Psoas muscle (tissue), 8 donors: ENCODE results near the gene TEX2. TPM values are rescaled to one million over a fixed set of nuclear protein-coding genes. Genes with fewer than 3 reads are reported as not detected.
A peak's percentile ranks its signal among the peaks of the same experiment; 100 is the strongest.

Source experiments
- ATAC-seq, 4 donors: fragments of 200-7000 bp; cut with Tn5 transposase; one replicate each; pipeline ENCODE4 v1.9.1; 2020; ENCODE audit warnings: moderate library complexity in 3 of 4, mild to moderate bottlenecking in 2 of 4
- DNase-seq, 2 donors: peaks; one replicate each; pipeline ENCODE4 v3.0.0-alpha.2; 2020
- H3K27ac ChIP-seq: fragments of 200-600 bp; one replicate; pipeline ENCODE4 v1.8.0; 2022
- H3K27me3 ChIP-seq, 3 donors: fragments of 200-600 bp in 1 of 3; one replicate each; pipeline versions ENCODE4 v1.6.1 to v1.8.0; 2013 to 2022; ENCODE audit warnings: low read length in 2 of 3, mild to moderate bottlenecking in 2 of 3, moderate library complexity in 1 of 3; ENCODE audit not compliant: insufficient read depth in 3 of 3
- H3K36me3 ChIP-seq, 2 donors: fragments of 200-600 bp in 1 of 2; one replicate each; pipeline versions ENCODE4 v1.6.1 to v1.8.0; 2013 to 2022; ENCODE audit warnings: low read depth in 1 of 2, mild to moderate bottlenecking in 1 of 2, moderate library complexity in 1 of 2; ENCODE audit not compliant: insufficient read depth in 1 of 2
- H3K4me1 ChIP-seq: fragments of 200-600 bp; one replicate; pipeline ENCODE4 v1.8.0; 2022
- H3K4me3 ChIP-seq: fragments of 200-600 bp; one replicate; pipeline ENCODE4 v1.8.0; 2022; ENCODE audit warnings: mild to moderate bottlenecking
- H3K9me3 ChIP-seq: fragments of 200-600 bp; one replicate; pipeline ENCODE4 v1.8.0; 2022
- WGBS, 3 donors: extraction: QIAGEN DNeasy Blood & Tissue Kit; methylation state at CpG; one replicate each; pipeline versions ENCODE4 v1.1.6 to v1.1.7; 2013; 5-methylcytosine and 5-hydroxymethylcytosine counted together
- intact Hi-C, 2 donors: fragments of 100-400 bp; cut with DNase I; formaldehyde crosslinking; loops; one replicate each; pipeline versions ENCODE4 v1.11.0 to v1.14.2; 2022
- polyA plus RNA-seq, 3 donors: library from polyadenylated mRNA; stranded (reverse); fragments of 200-250 nt; gene quantifications; one replicate each; pipeline ENCODE4 v1.2.3, GENCODE V29; 2013
- total RNA-seq, 4 donors: library from RNA; stranded (reverse); fragmentation: NEBNext Ultra II Directional in 2 of 4; extraction: Animal tissue kit (Norgen Biotek cat#: 25700) in 2 of 4; gene quantifications; one replicate each; pipeline versions ENCODE4 v1.2.1 to v1.2.4, GENCODE V29; 2021 to 2023
- TF ChIP-seq, protein P1 (sequence below): fragments of 200-600 bp; IDR thresholded peaks from one replicate; pipeline ENCODE4 v1.8.0; 2022; ENCODE audit warnings: antibody characterized with exemption
- donor health status: healthy with polysubstance abuse.
- donor health status: DM: no; HTN: no; CAD: no; lungs with moderate emphysema.
- donor health status: Bipolar disorder and iron deficiency.
- donor health status: healthy.
- donor health status: DM: yes; HTN: yes; CAD: no.
- donor health status: DM: no; HTN: no; CAD: no.
- donor health status: DM: no; HTN: no; CAD: no.
- donor health status: DM: yes; HTN: yes; CAD: no.

Gene TEX2
- total and polyA plus RNA-seq, 7 donors: 29.4 to 72.7 (median 52.8) TPM

DNA sequence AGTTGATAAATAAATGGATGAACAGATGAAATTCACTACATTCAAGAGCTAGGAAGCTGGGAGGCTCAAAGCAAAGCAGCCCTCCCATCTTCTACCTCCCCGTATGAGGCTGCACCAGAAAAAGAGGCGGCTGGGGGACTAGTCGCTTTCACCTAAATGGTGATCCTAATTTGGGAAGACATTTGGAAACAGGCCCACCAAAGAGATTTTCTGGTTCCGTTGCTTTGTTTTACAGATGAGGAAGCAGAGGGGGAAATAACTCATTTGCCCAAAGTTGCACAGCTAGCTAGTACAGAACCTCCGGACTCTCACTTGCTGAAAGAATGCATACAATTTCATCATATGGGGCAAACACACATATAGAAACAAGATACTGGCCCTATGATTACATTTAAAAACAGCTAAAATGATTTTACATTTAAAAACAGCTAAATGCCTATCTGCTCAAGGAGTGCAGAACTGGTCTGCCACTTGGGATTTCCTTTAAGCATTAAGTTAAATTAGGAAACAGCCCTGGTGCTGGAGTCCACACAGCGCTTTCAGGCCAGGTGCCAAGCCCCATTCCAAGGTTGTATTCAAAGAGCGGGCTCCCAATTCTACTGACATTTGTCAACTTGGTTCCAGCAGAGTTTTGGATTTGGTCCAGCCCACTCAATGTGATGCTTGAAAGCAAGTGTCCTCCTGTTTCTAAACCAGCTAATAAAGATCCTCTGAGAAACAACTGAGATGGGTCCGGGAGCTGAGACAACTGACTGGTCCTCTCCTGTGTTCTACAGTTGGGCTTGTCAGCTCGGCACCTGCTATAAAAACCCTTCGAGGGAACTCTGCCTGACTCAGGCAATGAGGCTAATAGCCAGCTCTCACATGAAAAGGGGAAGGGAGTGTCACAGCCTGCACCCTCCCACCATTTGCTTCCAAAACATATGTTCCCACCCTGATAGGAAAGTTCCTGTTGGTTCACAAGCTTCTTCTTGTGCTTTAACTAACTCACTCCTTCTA, 144.8 kb downstream of the TEX2 start:
- WGBS, 3 donors: 28 to 36% (median 31%) methylated on average over 10 of the region's 10 CpGs
- H3K4me1 ChIP-seq: peaks cover 23% of the 10 kb centered on the region
- DNase-seq (peak; percentile 23 to 59), ATAC-seq (peak; percentile 40 to 78 (median 72))
- no peaks in the 10 kb centered on the region for H3K36me3 ChIP-seq
- TF ChIP-seq, protein P1, sequence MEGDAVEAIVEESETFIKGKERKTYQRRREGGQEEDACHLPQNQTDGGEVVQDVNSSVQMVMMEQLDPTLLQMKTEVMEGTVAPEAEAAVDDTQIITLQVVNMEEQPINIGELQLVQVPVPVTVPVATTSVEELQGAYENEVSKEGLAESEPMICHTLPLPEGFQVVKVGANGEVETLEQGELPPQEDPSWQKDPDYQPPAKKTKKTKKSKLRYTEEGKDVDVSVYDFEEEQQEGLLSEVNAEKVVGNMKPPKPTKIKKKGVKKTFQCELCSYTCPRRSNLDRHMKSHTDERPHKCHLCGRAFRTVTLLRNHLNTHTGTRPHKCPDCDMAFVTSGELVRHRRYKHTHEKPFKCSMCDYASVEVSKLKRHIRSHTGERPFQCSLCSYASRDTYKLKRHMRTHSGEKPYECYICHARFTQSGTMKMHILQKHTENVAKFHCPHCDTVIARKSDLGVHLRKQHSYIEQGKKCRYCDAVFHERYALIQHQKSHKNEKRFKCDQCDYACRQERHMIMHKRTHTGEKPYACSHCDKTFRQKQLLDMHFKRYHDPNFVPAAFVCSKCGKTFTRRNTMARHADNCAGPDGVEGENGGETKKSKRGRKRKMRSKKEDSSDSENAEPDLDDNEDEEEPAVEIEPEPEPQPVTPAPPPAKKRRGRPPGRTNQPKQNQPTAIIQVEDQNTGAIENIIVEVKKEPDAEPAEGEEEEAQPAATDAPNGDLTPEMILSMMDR: no peak
- intact Hi-C loops: no loop called here
- H3K9me3 ChIP-seq: no peaks in the 10 kb centered on the region
- H3K27me3 ChIP-seq: no peaks in the 10 kb centered on the region
- H3K27ac ChIP-seq: peak overlapping the region; percentile 47
- no peak overlapping the region for H3K4me3 ChIP-seq

DNA sequence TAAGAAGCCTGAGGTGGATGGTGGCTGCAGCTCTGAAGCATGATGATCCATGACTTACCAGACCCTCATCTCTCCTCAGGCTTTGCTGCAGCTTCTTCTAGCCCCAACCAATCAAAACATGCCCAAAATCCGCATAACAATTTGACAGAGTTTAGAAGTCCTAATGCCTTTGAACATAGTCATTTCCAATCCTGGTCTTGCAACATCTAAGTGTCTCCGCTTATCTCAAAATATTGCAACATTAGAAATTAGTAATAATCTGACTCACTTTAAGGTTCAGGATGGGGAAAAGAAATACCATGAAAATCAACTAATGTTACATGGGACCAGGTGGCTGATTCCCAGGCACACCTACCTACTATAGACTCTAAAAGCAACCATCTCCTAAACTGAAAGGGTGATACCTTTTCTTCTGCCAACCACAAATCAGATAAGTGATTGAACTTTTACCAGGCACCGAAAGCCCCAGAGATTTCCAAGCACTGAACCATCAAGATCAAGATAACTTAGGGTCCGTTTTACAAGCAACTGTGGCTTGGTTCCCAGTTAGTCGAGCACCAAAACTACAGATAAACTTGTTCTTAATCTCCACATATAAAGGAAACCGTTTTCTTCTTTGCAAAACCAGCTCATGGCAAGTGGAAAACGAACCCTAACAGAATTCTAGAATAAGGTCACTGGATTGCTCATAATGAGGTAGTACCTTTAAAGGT, 147.1 kb downstream of the TEX2 start:
- Histone ChIP-seq H3K9me3 (no peaks in the 10 kb centered on the region), H3K4me3 (no peak overlapping the region), H3K27me3 (no peaks in the 10 kb centered on the region), H3K27ac (no peak overlapping the region), H3K36me3 (no peaks in the 10 kb centered on the region), H3K4me1 (peaks cover 23% of the 10 kb centered on the region)
- intact Hi-C loops: no loop called here
- WGBS, 3 donors: 88 to 91% (median 89%) methylated on average over 7 of the region's 7 CpGs
- DNase-seq (no peak), ATAC-seq (peak in 1 of 4 donors; percentile 23)
- TF ChIP-seq, protein P1: no peak

DNA sequence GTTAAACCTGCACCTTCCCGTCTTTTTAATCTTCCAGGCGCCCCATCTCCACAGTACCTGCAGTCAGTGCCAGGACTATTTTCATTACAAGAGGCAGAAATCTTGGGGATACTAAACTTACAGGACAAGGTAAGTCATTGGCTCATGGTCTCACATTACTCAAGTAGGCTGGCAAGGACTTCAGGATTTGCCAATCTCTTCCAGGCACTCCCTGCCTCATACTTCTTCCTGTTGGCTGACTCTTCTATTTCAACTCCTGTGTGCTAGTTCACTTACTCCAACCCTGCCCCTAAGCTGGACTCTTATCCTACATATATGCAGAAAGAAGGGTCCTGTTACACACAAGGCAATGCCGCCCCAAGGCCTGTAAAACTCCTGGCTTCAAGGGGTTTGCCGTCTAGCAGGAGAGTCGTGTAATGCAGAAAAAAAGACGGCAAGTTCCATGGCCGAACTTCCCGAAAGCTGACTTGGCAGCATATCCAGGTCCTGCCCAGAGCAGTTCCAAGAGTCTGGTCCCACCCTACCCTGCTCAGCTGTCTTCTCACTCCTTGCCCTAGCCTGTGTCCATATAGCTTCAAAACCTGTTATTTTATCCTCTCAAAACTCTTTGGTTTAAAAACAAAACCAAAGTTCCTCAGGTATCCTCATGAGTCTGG, 147.9 kb downstream of the TEX2 start:
- H3K4me3 ChIP-seq: no peak overlapping the region
- peaks cover 23% of the 10 kb centered on the region for H3K4me1 ChIP-seq
- ATAC-seq: peak; percentile 77 to 94 (median 86)
- H3K27me3 ChIP-seq: no peaks in the 10 kb centered on the region
- WGBS, 3 donors: 54 to 73% (median 58%) methylated on average over 8 of the region's 8 CpGs
- intact Hi-C loops: no loop called here
- TF ChIP-seq, protein P1: no peak
- no peak for DNase-seq
- H3K9me3 ChIP-seq: no peaks in the 10 kb centered on the region
- no peaks in the 10 kb centered on the region for H3K36me3 ChIP-seq
- no peak overlapping the region for H3K27ac ChIP-seq

DNA sequence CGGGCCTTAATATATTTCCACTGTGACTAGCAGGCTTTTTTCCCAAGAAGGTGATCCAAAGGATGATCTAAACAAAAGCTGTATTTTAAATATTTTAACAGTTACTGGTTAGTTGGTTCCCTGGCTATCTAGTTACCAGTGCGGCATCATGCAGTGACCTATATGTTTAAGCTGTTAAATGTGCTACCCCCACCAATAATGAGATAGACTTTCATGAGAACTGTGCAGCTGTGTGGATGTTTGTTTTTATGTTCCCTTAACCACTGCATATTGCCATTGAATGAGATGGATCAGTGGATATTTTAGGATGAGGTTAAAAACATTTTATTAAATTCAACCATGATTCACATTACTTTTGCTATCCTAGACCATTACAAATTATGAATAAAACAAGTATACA, 150.1 kb downstream of the TEX2 start:
- no peak overlapping the region for H3K27ac ChIP-seq
- H3K36me3 ChIP-seq: no peaks in the 10 kb centered on the region
- H3K4me1 ChIP-seq: peaks cover 14% of the 10 kb centered on the region
- WGBS, 3 donors: 91 to 93% (median 92%) methylated on average over 2 of the region's 2 CpGs
- intact Hi-C loops: no loop called here
- ATAC-seq (no peak), DNase-seq (no peak)
- H3K27me3 ChIP-seq: no peaks in the 10 kb centered on the region
- no peak overlapping the region for H3K4me3 ChIP-seq
- H3K9me3 ChIP-seq: no peaks in the 10 kb centered on the region
- TF ChIP-seq, protein P1: no peak
